Measurements from ENCODE around the gene COPS8.

Gene COPS8

GRCh38 chr2:237085248-237086221, at the start of gene COPS8:
TSS of gene COPS8 (plus strand) at chr2:237085889. CDS start at chr2:237085965, 76 bp downstream.
- peaks cover 34% of the 10 kb centered on the region for H3K36me3 ChIP-seq (ENCODE audit: insufficient read depth, insufficient read length, low read length)
- H3K4me1 ChIP-seq (ENCODE audit: insufficient read depth, insufficient read length) = no peaks in the 10 kb centered on the region
- H3K4me3 ChIP-seq (ENCODE audit: insufficient read length, low read depth) = peak within 1 kb of the TSS; percentile 96
- peak; percentile 89 for DNase-seq (ENCODE audit: low read depth, low spot score)
- no peaks in the 10 kb centered on the region for H3K27me3 ChIP-seq (ENCODE audit: insufficient read depth, insufficient read length)
- no peaks in the 10 kb centered on the region for H3K9me3 ChIP-seq (ENCODE audit: insufficient read depth, low read length)
- peak within 1 kb of the TSS; percentile 92 for H3K9ac ChIP-seq (ENCODE audit: insufficient read length, low read depth)
- TF ChIP-seq SUZ12 (IDR thresholded peaks at IDR 0.05; ENCODE audit: extremely low read depth, insufficient read depth, insufficient read length) (no peak), ZNF274 (IDR thresholded peaks at IDR 0.05; ENCODE audit: low read depth, low read length) (no peak), YY1 (IDR thresholded peaks at IDR 0.05; ENCODE audit: insufficient read depth, insufficient read length) (no peak)

GRCh38 chr2:237039301-237040031, 46.2 kb upstream of the COPS8 start:
- peaks cover 9% of the 10 kb centered on the region for H3K4me1 ChIP-seq (ENCODE audit: insufficient read depth, insufficient read length)
- TF ChIP-seq YY1 (IDR thresholded peaks at IDR 0.05; ENCODE audit: insufficient read depth, insufficient read length) = no peak
- TF ChIP-seq ZNF274 (IDR thresholded peaks at IDR 0.05; ENCODE audit: low read depth, low read length) = no peak
- TF ChIP-seq SUZ12 (IDR thresholded peaks at IDR 0.05; ENCODE audit: extremely low read depth, insufficient read depth, insufficient read length) = no peak

DNA sequence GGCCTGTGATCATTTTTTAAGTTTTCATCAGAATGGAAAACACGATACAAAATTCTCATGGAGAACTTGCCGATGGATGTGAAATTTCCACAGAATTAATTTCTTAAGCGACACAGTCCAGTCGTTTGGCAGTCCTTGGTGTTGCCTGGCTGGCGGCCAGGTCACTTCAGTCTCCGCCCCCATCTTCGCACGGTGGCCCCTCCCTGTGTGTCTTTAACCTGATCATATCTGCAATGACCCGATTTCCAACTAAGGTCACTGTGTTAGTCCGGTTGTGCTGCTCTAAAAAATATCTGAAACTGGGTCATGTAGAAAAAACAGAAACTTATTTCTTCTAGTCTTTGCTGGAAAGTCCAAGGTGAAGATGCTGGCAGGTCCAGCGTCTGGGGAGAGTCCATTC, 44.5 kb upstream of the COPS8 start:
- Histone ChIP-seq H3K9me3 (ENCODE audit: insufficient read depth, low read length) (no peaks in the 10 kb centered on the region), H3K36me3 (ENCODE audit: insufficient read depth, insufficient read length, low read length) (no peaks in the 10 kb centered on the region), H3K4me3 (ENCODE audit: insufficient read length, low read depth) (no peak overlapping the region), H3K4me1 (ENCODE audit: insufficient read depth, insufficient read length) (peaks cover 9% of the 10 kb centered on the region), H3K9ac (ENCODE audit: insufficient read length, low read depth) (no peak overlapping the region), H3K27me3 (ENCODE audit: insufficient read depth, insufficient read length) (no peaks in the 10 kb centered on the region)
- TF ChIP-seq SUZ12 (IDR thresholded peaks at IDR 0.05; ENCODE audit: extremely low read depth, insufficient read depth, insufficient read length) (no peak), YY1 (IDR thresholded peaks at IDR 0.05; ENCODE audit: insufficient read depth, insufficient read length) (no peak), ZNF274 (IDR thresholded peaks at IDR 0.05; ENCODE audit: low read depth, low read length) (no peak)
- no peak for DNase-seq (ENCODE audit: low read depth, low spot score)

More at GRCh38 chr2:237039301-237040031, 46.2 kb upstream of the COPS8 start:
- Histone ChIP-seq H3K9ac (ENCODE audit: insufficient read length, low read depth) (no peak overlapping the region), H3K4me3 (ENCODE audit: insufficient read length, low read depth) (no peak overlapping the region), H3K27me3 (ENCODE audit: insufficient read depth, insufficient read length) (no peaks in the 10 kb centered on the region), H3K36me3 (ENCODE audit: insufficient read depth, insufficient read length, low read length) (no peaks in the 10 kb centered on the region), H3K9me3 (ENCODE audit: insufficient read depth, low read length) (0 out of 2 replicates have a peak, but pooled peaks cover under 1% of the 10 kb centered on the region)
- DNase-seq (ENCODE audit: low read depth, low spot score) = no peak

GRCh38 chr2:237042101-237042500, 43.6 kb upstream of the COPS8 start:
- Histone ChIP-seq H3K4me3 (ENCODE audit: insufficient read length, low read depth) (no peak overlapping the region), H3K9me3 (ENCODE audit: insufficient read depth, low read length) (peaks cover 8% of the 10 kb centered on the region), H3K9ac (ENCODE audit: insufficient read length, low read depth) (no peak overlapping the region), H3K27me3 (ENCODE audit: insufficient read depth, insufficient read length) (no peaks in the 10 kb centered on the region), H3K4me1 (ENCODE audit: insufficient read depth, insufficient read length) (peaks cover 9% of the 10 kb centered on the region), H3K36me3 (ENCODE audit: insufficient read depth, insufficient read length, low read length) (no peaks in the 10 kb centered on the region)
- no peak for TF ChIP-seq SUZ12 (IDR thresholded peaks at IDR 0.05; ENCODE audit: extremely low read depth, insufficient read depth, insufficient read length)
- TF ChIP-seq YY1 (IDR thresholded peaks at IDR 0.05; ENCODE audit: insufficient read depth, insufficient read length) = no peak
- TF ChIP-seq ZNF274 (IDR thresholded peaks at IDR 0.05; ENCODE audit: low read depth, low read length) = no peak
- DNase-seq (ENCODE audit: low read depth, low spot score) = peak; percentile 78

DNA sequence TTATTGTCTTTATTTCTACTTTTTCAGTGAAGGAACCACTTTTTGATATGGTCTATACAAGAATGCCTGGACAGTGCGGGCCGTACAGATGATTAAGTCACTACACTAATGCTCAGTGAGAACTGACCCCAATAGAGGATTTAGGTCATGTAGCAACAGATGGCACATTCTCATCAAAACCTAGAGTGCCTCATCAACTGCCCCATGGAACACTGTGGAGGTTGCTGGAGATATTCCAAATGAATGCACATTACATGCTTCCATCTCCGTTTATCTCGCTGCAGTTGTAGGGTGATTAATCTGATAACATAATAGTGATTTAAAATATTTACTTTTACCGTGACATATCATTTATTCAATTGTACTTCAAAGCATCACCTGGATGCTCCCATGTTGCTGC, 41.8 kb upstream of the COPS8 start:
- no peaks in the 10 kb centered on the region for H3K36me3 ChIP-seq (ENCODE audit: insufficient read depth, insufficient read length, low read length)
- H3K4me1 ChIP-seq (ENCODE audit: insufficient read depth, insufficient read length) = peaks cover 6% of the 10 kb centered on the region
- TF ChIP-seq YY1 (IDR thresholded peaks at IDR 0.05; ENCODE audit: insufficient read depth, insufficient read length) (no peak), ZNF274 (IDR thresholded peaks at IDR 0.05; ENCODE audit: low read depth, low read length) (no peak), SUZ12 (IDR thresholded peaks at IDR 0.05; ENCODE audit: extremely low read depth, insufficient read depth, insufficient read length) (no peak)
- H3K4me3 ChIP-seq (ENCODE audit: insufficient read length, low read depth) = no peak overlapping the region
- H3K9me3 ChIP-seq (ENCODE audit: insufficient read depth, low read length) = peaks cover 26% of the 10 kb centered on the region
- no peak overlapping the region for H3K9ac ChIP-seq (ENCODE audit: insufficient read length, low read depth)
- no peak for DNase-seq (ENCODE audit: low read depth, low spot score)
- H3K27me3 ChIP-seq (ENCODE audit: insufficient read depth, insufficient read length) = no peaks in the 10 kb centered on the region

- no peak overlapping the region for H3K4me3 ChIP-seq (ENCODE audit: insufficient read length, low read depth)
- H3K36me3 ChIP-seq (ENCODE audit: insufficient read depth, insufficient read length, low read length) = no peaks in the 10 kb centered on the region
Observed at GRCh38 chr2:237044281-237044680, 41.4 kb upstream of the COPS8 start.

More at GRCh38 chr2:237044281-237044680, 41.4 kb upstream of the COPS8 start:
- Histone ChIP-seq H3K27me3 (ENCODE audit: insufficient read depth, insufficient read length) (no peaks in the 10 kb centered on the region), H3K9ac (ENCODE audit: insufficient read length, low read depth) (no peak overlapping the region), H3K4me1 (ENCODE audit: insufficient read depth, insufficient read length) (peaks cover 6% of the 10 kb centered on the region), H3K9me3 (ENCODE audit: insufficient read depth, low read length) (peaks cover 30% of the 10 kb centered on the region)
- DNase-seq (ENCODE audit: low read depth, low spot score) = no peak
- no peak for TF ChIP-seq SUZ12 (IDR thresholded peaks at IDR 0.05; ENCODE audit: extremely low read depth, insufficient read depth, insufficient read length)
- no peak for TF ChIP-seq ZNF274 (IDR thresholded peaks at IDR 0.05; ENCODE audit: low read depth, low read length)
- TF ChIP-seq YY1 (IDR thresholded peaks at IDR 0.05; ENCODE audit: insufficient read depth, insufficient read length) = no peak
